Keratinocyte (primary cell): ENCODE measurements around the gene PCGF2. TPM values are rescaled to one million over a fixed set of nuclear protein-coding genes. Genes with fewer than 3 reads are reported as not detected.

Experiments used
- DNase-seq: peaks from one replicate; pipeline ENCODE4 v3.0.0-alpha.2; 2011; ENCODE audit warnings: low read depth, missing footprints, low spot score
- FAIRE-seq: peaks from 2 replicates; lab custom pipeline; 2011; peaks lifted over from hg19 to GRCh38; lab: Jason Lieb, UNC
- H2AFZ ChIP-seq: 2 replicates; pipeline ENCODE4 v1.6.0; 2012; ENCODE audit warnings: low read length, control low read depth, inconsistent platforms; ENCODE audit not compliant: control insufficient read depth
- H3K27ac ChIP-seq: 2 replicates; pipeline ENCODE4 v1.5.1; 2011; ENCODE audit warnings: low read length; ENCODE audit not compliant: control insufficient read depth, insufficient read depth
- H3K27me3 ChIP-seq: 3 replicates; pipeline ENCODE4 v1.6.0; 2011; ENCODE audit warnings: low read length; ENCODE audit not compliant: control insufficient read depth, insufficient read depth; ENCODE audit errors: extremely low read depth
- H3K36me3 ChIP-seq, 2 experiments: 2 replicates in 1 of 2; 3 replicates in 1 of 2; pipeline ENCODE4 v1.5.1; 2011; ENCODE audit warnings: low read length in 2 of 2, mild to moderate bottlenecking in 1 of 2; ENCODE audit not compliant: control insufficient read depth in 2 of 2, insufficient read depth in 2 of 2; ENCODE audit errors: extremely low read depth in 1 of 2
- H3K4me1 ChIP-seq: 3 replicates; pipeline ENCODE4 v1.5.1; 2011; ENCODE audit warnings: low read length; ENCODE audit not compliant: control insufficient read depth, insufficient read depth; ENCODE audit errors: extremely low read depth
- H3K4me2 ChIP-seq: 3 replicates; pipeline ENCODE4 v1.6.0; 2011; ENCODE audit warnings: low read depth, low read length; ENCODE audit not compliant: control insufficient read depth, insufficient read depth; ENCODE audit errors: extremely low read depth
- H3K4me3 ChIP-seq, 3 experiments: fragments of 200-600 bp in 1 of 3; sonication (generic) in 1 of 3; 2 replicates in 2 of 3; 3 replicates in 1 of 3; pipeline ENCODE4 v1.5.1; 2011 to 2016; ENCODE audit warnings: low read length in 3 of 3, mild to moderate bottlenecking in 3 of 3, control low read depth in 2 of 3, inconsistent platforms in 1 of 3, low read depth in 1 of 3, mixed read lengths in 1 of 3, mixed run types in 1 of 3, moderate library complexity in 1 of 3; ENCODE audit not compliant: control insufficient read depth in 2 of 3, insufficient read depth in 2 of 3; ENCODE audit errors: extremely low read depth in 1 of 3
- H3K79me2 ChIP-seq: 2 replicates; pipeline ENCODE4 v1.6.0; 2012; ENCODE audit warnings: low read length; ENCODE audit not compliant: control insufficient read depth, insufficient read depth
- H3K9ac ChIP-seq: 3 replicates; pipeline ENCODE4 v1.6.0; 2011; ENCODE audit warnings: low read length; ENCODE audit not compliant: control insufficient read depth, insufficient read depth; ENCODE audit errors: extremely low read depth
- H3K9me1 ChIP-seq: 3 replicates; pipeline ENCODE4 v1.6.0; 2011; ENCODE audit warnings: low read length; ENCODE audit not compliant: control insufficient read depth, insufficient read depth; ENCODE audit errors: extremely low read depth
- H3K9me3 ChIP-seq: 2 replicates; pipeline ENCODE4 v1.5.1; 2012; ENCODE audit warnings: low read depth, low read length; ENCODE audit not compliant: control insufficient read depth
- H4K20me1 ChIP-seq: 3 replicates; pipeline ENCODE4 v1.6.0; 2011; ENCODE audit warnings: low read length; ENCODE audit not compliant: control insufficient read depth, insufficient read depth; ENCODE audit errors: extremely low read depth
- CTCF ChIP-seq, 3 experiments: IDR thresholded peaks in 1 of 3; conservative IDR thresholded peaks in 1 of 3; optimal IDR thresholded peaks in 1 of 3; 2 replicates in 2 of 3; 3 replicates in 1 of 3; pipeline versions ENCODE3 to v1.5.1; 2011; ENCODE audit warnings: low read length in 3 of 3, mild to moderate bottlenecking in 3 of 3, moderate library complexity in 2 of 3, control low read depth in 1 of 3, inconsistent platforms in 1 of 3; ENCODE audit not compliant: insufficient read depth in 2 of 3; ENCODE audit errors: extremely low read depth in 1 of 3
- EZH2 ChIP-seq: IDR thresholded peaks from one replicate; pipeline ENCODE4 v1.6.1; 2012; ENCODE audit warnings: inconsistent platforms, mild to moderate bottlenecking, low read length, moderate library complexity
- dilution Hi-C: fragments of 300-500 bp; cut with MboI; formaldehyde crosslinking; loops from one replicate; pipeline ENCODE4 v1.7.0; 2020; ENCODE audit warnings: low sequenced_read_pairs; ENCODE audit not compliant: extremely low pct_ligation_motif_present
- polyA plus RNA-seq, 5 experiments: library from polyadenylated mRNA; depleted of rRNA in 3 of 5; stranded (reverse) in 3 of 5; stranded (forward) in 1 of 5; unstranded in 1 of 5; fragments of >200 nt; gene quantifications; 1 replicate in 1 of 5; 2 replicates in 3 of 5; 3 replicates in 1 of 5; pipeline versions ENCODE4 v1.2.1 to v1.2.3, GENCODE V29; 2011 to 2012; ENCODE audit warnings: missing spikeins in 2 of 5, low read depth in 1 of 5, low replicate concordance in 1 of 5

Gene PCGF2
- polyA plus RNA-seq, 1 donor (not counting 4 experiments of a cell fraction or from before 2014, with no cell fraction given): 4.1 TPM

- TF ChIP-seq EZH2 (no peak), CTCF (optimal IDR thresholded peaks at IDR 0.05 in 1 of 3, IDR thresholded peaks at IDR 0.05 in 1 of 3, conservative IDR thresholded peaks at IDR 0.05 in 1 of 3; ENCODE audit: extremely low read depth in 1 of 3, insufficient read depth in 2 of 3, low read length in 3 of 3) (no peak)
- H3K9me1 ChIP-seq: peaks cover 7% of the 10 kb centered on the region
- H3K4me1 ChIP-seq: peaks cover 20% of the 10 kb centered on the region
- no peaks in the 10 kb centered on the region for H3K9me3 ChIP-seq
- peak overlapping the region; percentile 61 for H3K9ac ChIP-seq
- H3K4me3 ChIP-seq: no peak overlapping the region
- dilution Hi-C loops: no loop called here
- H3K27ac ChIP-seq: peak overlapping the region; percentile 59
- H4K20me1 ChIP-seq: peaks cover 6% of the 10 kb centered on the region
- H3K36me3 ChIP-seq: peaks cover 6 to 15% of the 10 kb centered on the region in 2 experiments
- FAIRE-seq: no peak
- H3K79me2 ChIP-seq: peaks cover 57% of the 10 kb centered on the region
- H2AFZ ChIP-seq: no peak overlapping the region
- no peak for DNase-seq
- peak overlapping the region; percentile 14 for H3K4me2 ChIP-seq
- no peaks in the 10 kb centered on the region for H3K27me3 ChIP-seq
These were observed 6.2 kb downstream of the PCGF2 start for GRCh38 chr17:38741921-38742410.

GRCh38 chr17:38741461-38741860, 6.7 kb downstream of the PCGF2 start:
- H3K9me1 ChIP-seq: peaks cover 6% of the 10 kb centered on the region
- peaks cover 52% of the 10 kb centered on the region for H3K79me2 ChIP-seq
- H3K27me3 ChIP-seq: no peaks in the 10 kb centered on the region
- dilution Hi-C loops: no loop called here
- H3K4me2 ChIP-seq: no peak overlapping the region
- no peak for TF ChIP-seq EZH2
- TF ChIP-seq CTCF (optimal IDR thresholded peaks at IDR 0.05 in 1 of 3, IDR thresholded peaks at IDR 0.05 in 1 of 3, conservative IDR thresholded peaks at IDR 0.05 in 1 of 3; ENCODE audit: extremely low read depth in 1 of 3, insufficient read depth in 2 of 3, low read length in 3 of 3): no peak
- no peak overlapping the region for H2AFZ ChIP-seq
- no peak overlapping the region for H3K27ac ChIP-seq
- no peak overlapping the region for H3K4me3 ChIP-seq
- H3K36me3 ChIP-seq: peaks cover 7 to 15% of the 10 kb centered on the region in 2 experiments
- no peaks in the 10 kb centered on the region for H3K9me3 ChIP-seq
- H4K20me1 ChIP-seq: peaks cover 4% of the 10 kb centered on the region
- no peak for DNase-seq
- no peak for FAIRE-seq
- H3K9ac ChIP-seq: no peak overlapping the region
- peaks cover 15% of the 10 kb centered on the region for H3K4me1 ChIP-seq
